ENCODE measurements around the gene DOCK3. TPM values are rescaled to one million over a fixed set of nuclear protein-coding genes. Genes with fewer than 3 reads are reported as not detected.
A peak's percentile ranks its signal among the peaks of the same experiment; 100 is the strongest.
"Not testable (repeated sequence)": the region's sequence is repeated elsewhere in the genome, so short reads cannot be mapped to it uniquely, and the experiment has no call there.

Gene DOCK3
- total RNA-seq, 2 experiments from 2014 or later, result 1.00 to 1.1 TPM

DNA sequence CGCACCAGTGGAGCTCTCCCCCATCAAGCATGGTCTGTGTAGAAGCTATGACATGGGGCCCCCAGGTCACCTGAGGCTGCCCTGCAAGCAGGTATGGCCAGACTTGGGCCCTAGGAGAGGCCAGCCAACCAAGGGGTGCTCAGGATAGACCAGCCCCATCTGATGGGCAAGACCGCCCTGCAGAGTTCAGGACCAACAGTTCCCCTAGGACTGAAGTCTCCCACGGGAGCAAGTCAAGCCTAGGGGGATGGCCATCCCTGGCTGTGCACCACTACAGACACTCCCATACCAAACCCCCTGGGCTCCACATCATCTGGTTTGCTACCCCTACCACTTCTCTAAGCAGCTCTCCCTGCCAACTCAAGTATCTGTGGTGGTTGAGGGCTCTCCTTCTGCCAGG is 568.2 kb downstream of the DOCK3 start:
- Mint-ChIP-seq H3K9me3 (peaks cover 4% of the 10 kb centered on the region), H3K36me3 (ENCODE audit: low read depth) (no peaks in the 10 kb centered on the region), H3K4me1 (no peaks in the 10 kb centered on the region), H3K4me3 (no peak overlapping the region), H3K27me3 (no peaks in the 10 kb centered on the region), H3K27ac (no peak overlapping the region)
- CTCF ChIA-PET, result no interaction called here
- POLR2A ChIA-PET, result no interaction called here
- DNase-seq, result no peak

DNA sequence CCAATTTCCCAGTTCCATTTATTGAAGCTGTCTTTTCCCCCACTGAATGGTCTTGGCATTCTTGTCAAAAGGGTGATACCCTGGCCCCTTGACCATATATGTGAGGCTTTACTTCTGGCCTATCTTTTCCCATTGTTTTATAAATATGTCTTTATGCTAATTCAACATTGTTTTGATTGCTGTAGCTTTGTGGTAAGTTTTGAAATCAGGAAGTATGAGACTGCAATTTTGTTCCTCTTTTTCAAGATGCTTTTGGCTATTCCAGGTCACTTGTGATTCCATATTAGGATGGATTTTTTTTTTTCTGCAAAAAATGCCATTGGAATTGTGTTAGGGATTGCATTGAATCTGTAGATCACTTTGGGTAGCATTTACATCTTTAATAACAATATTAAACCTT is 569.2 kb downstream of the DOCK3 start:
- Mint-ChIP-seq H3K36me3 (ENCODE audit: low read depth) (no peaks in the 10 kb centered on the region), H3K27me3 (no peaks in the 10 kb centered on the region), H3K9me3 (peaks cover 4% of the 10 kb centered on the region), H3K4me1 (no peaks in the 10 kb centered on the region), H3K27ac (no peak overlapping the region), H3K4me3 (no peak overlapping the region)
- no peak for DNase-seq
- ChIA-PET CTCF (no interaction called here), POLR2A (no interaction called here)

DNA sequence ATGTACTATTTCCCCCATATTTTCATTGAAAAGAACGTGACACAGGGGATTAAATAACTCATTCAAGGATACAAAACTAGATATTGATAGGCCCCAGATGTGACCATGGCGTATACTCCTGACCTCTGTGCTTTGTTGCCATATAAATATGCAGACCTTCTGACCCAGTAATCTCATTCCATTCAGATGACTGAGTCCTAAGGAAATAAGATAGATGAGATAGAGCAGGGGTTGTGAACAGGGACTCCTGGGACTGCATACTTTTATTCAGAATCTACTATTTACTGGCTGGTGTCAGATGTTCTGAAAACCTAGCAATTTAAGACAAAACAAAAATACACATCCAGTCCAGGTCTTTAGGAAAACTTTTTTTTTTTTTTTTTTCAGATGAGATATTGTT is 571.1 kb downstream of the DOCK3 start:
- H3K36me3 Mint-ChIP-seq (ENCODE audit: low read depth), result no peaks in the 10 kb centered on the region
- POLR2A ChIA-PET, result no interaction called here
- peaks cover 7% of the 10 kb centered on the region for H3K9me3 Mint-ChIP-seq
- H3K4me3 Mint-ChIP-seq, result no peak overlapping the region
- no peaks in the 10 kb centered on the region for H3K4me1 Mint-ChIP-seq
- no peaks in the 10 kb centered on the region for H3K27me3 Mint-ChIP-seq
- no peak for DNase-seq
- CTCF ChIA-PET, result interaction anchor here (0.8 to 1.4 kb wide), 3 partner anchors 12 to 33 kb away, joined by 3 read pairs; no protein-coding TSS in a partner anchor
- H3K27ac Mint-ChIP-seq, result no peak overlapping the region

DNA sequence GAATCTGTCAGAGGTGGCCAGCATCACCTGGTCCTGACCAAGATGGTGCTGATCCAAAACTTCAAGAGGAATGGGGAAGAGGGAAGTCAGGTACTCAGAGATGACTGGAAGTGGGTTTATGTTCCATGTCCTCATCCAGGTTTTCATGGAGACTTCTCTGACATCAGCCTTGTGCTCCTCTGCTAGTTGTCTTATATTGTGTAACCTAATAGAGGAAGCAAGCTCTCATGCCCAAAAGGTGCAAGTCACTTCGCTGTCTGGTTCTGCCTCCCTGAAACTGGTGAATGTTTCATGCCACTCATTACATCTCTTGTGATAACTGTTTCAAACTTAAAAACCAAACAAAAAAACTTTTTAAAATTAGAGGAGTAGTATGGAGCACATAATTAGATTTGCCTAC is 583.1 kb downstream of the DOCK3 start:
- Mint-ChIP-seq H3K4me3 (no peak overlapping the region), H3K4me1 (no peaks in the 10 kb centered on the region), H3K27ac (no peak overlapping the region), H3K36me3 (ENCODE audit: low read depth) (no peaks in the 10 kb centered on the region), H3K9me3 (no peaks in the 10 kb centered on the region), H3K27me3 (peaks cover 2% of the 10 kb centered on the region)
- DNase-seq, result no peak
- ChIA-PET CTCF (no interaction called here), POLR2A (no interaction called here)

DNA sequence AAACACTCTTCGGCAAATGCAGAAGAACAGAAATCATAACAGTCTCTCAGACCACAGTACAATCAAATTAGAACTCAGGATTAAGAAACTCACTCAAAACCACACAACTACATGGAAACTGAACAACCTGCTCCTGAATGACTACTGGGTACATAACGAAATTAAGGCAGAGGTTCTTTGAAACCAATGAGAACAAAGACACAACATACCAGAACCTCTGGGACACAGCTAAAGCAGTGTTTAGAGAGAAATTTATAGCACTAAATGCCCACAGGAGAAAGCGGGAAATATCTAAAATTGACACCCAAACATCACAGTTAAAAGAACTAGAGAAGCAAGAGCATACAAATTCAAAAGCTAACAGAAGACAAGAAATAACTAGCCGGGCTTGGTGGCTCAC is 589.4 kb downstream of the DOCK3 start:
- H3K4me3 Mint-ChIP-seq; H3K9me3 Mint-ChIP-seq; H3K4me1 Mint-ChIP-seq; H3K27ac Mint-ChIP-seq; H3K36me3 Mint-ChIP-seq (ENCODE audit: low read depth); H3K27me3 Mint-ChIP-seq; DNase-seq; POLR2A ChIA-PET; CTCF ChIA-PET: not testable (repeated sequence)

DNA sequence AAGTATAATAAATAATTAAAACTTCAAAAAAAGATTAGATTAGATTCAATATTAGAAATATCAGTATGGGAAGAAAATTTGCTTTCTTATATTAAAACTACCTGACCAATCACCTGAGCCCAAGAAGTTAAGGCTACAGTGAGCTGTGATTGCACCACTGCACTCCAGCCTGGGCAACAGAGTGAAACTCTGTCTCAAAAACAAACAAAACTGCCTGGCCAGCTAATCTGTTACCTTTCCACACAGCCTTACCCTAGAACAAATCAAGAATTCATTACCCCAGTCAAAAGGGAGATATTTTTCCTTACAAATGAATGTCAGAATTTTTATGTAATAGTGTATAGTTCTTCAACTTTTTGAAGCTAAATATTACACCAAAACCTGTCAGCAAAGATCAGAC is 593.4 kb downstream of the DOCK3 start:
- peaks cover 10% of the 10 kb centered on the region for H3K4me1 Mint-ChIP-seq
- DNase-seq, result no peak
- CTCF ChIA-PET, result interaction anchor here (1.1 to 1.8 kb wide), 2 partner anchors 10 to 15 kb away, joined by 3 to 4 read pairs; no protein-coding TSS in a partner anchor

DNA sequence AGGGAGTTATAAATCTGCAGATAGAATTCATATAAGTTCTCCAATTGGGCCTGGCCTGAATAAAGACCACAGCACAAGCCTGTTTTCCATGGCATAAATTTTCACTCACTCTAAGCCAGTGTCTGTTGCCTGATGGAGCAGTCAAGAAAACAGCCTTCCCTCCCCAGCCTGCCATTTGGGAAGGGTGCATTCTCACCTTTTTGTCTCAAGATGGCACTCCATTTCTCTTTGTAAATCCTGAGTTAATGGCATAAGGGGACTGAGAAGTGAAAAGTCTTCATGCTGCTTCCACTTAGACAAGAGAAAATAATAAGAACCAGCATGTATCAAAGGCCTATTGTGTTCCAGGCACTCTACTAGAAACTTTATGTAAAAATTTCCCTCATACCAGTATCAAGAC is 594.7 kb downstream of the DOCK3 start:
- H3K27me3 Mint-ChIP-seq, result no peaks in the 10 kb centered on the region

More for the DNA sequence above, 593.4 kb downstream of the DOCK3 start:
- Mint-ChIP-seq H3K36me3 (ENCODE audit: low read depth) (no peaks in the 10 kb centered on the region), H3K4me3 (no peak overlapping the region), H3K27ac (no peak overlapping the region), H3K27me3 (no peaks in the 10 kb centered on the region), H3K9me3 (peaks cover 4% of the 10 kb centered on the region)
- POLR2A ChIA-PET, result no interaction called here

DNA sequence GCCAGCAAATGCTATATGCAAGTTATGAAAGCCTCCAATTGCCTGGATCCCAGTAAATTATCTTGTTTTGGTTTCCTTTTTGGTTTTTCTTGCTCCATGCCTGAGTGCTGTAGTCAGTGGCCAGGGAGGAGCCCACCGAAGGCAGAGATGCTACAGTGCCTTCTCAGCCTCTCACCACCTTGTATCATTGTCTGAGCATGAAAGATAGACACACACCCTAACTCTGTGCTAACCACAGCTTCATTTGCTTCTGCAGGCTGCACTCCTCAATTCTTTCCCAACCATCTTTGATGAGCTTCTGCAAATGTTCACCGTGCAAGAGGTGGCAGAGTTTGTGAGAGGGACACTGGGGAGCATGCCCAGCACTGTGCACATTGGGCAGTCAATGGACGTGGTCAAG is 595.8 kb downstream of the DOCK3 start:
- POLR2A ChIA-PET, result no interaction called here
- CTCF ChIA-PET, result no interaction called here
- no peaks in the 10 kb centered on the region for H3K27me3 Mint-ChIP-seq

More for the DNA sequence above, 594.7 kb downstream of the DOCK3 start:
- Mint-ChIP-seq H3K9me3 (peaks cover 4% of the 10 kb centered on the region), H3K36me3 (ENCODE audit: low read depth) (no peaks in the 10 kb centered on the region), H3K4me1 (peaks cover 10% of the 10 kb centered on the region), H3K27ac (no peak overlapping the region), H3K4me3 (no peak overlapping the region)
- DNase-seq, result no peak
- ChIA-PET CTCF (no interaction called here), POLR2A (no interaction called here)

DNA sequence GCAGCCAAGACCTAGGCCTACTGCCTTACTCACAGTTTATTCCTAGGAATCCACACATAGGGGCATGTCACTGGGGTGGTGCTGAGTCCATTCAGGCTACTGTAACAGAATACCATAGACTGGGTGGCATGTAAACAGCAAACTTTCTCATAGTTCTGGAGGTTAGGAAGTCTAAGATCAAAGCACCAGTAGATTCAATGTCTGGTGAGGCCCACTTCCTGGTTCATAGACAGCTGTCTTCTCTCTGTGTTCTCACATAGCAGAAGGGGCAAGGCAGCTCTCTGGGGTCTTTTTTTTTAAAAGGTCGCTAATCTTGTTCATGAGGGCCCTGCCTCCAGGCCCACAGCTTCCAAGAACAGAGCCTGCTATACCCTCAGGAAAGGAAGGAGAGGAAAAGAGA is 596.4 kb downstream of the DOCK3 start:
- Mint-ChIP-seq H3K36me3 (ENCODE audit: low read depth) (no peaks in the 10 kb centered on the region), H3K27ac (peak overlapping the region; percentile 85), H3K4me3 (no peak overlapping the region), H3K27me3 (no peaks in the 10 kb centered on the region), H3K9me3 (peaks cover 2% of the 10 kb centered on the region), H3K4me1 (peaks cover 10% of the 10 kb centered on the region)
- ChIA-PET CTCF (no interaction called here), POLR2A (no interaction called here)
- DNase-seq, result no peak

More for the DNA sequence above, 595.8 kb downstream of the DOCK3 start:
- Mint-ChIP-seq H3K27ac (peak overlapping the region; percentile 85), H3K4me1 (peaks cover 10% of the 10 kb centered on the region), H3K4me3 (no peak overlapping the region), H3K36me3 (ENCODE audit: low read depth) (no peaks in the 10 kb centered on the region), H3K9me3 (peaks cover 2% of the 10 kb centered on the region)
- no peak for DNase-seq

DNA sequence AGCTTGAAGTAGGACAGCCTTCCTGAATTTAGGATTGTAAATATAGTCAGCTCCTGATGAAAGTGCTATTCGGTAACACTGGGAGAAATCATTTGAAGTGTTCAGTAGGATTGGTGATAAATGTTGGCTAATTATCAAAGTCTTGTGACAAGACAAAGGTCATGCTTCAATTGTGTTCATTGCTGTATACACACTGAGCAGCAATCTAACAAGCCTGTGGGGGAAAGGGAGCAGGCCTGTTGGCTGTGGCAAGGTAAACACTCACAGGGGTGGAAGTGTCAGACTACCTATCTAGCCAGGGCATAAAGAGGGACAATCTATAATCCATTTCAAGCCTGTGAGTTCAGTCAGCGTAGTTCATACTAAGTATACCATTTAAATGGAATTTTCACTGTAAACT is 599.3 kb downstream of the DOCK3 start:
- no peaks in the 10 kb centered on the region for H3K36me3 Mint-ChIP-seq (ENCODE audit: low read depth)
- H3K4me1 Mint-ChIP-seq, result peaks cover 10% of the 10 kb centered on the region
- CTCF ChIA-PET, result interaction anchor here (0.7 kb wide), 1 partner anchor 45 kb away, joined by 3 read pairs; no protein-coding TSS in a partner anchor
- H3K27ac Mint-ChIP-seq, result no peak overlapping the region
- DNase-seq, result no peak
- POLR2A ChIA-PET, result no interaction called here
- no peaks in the 10 kb centered on the region for H3K27me3 Mint-ChIP-seq
- no peak overlapping the region for H3K4me3 Mint-ChIP-seq
- H3K9me3 Mint-ChIP-seq, result no peaks in the 10 kb centered on the region

DNA sequence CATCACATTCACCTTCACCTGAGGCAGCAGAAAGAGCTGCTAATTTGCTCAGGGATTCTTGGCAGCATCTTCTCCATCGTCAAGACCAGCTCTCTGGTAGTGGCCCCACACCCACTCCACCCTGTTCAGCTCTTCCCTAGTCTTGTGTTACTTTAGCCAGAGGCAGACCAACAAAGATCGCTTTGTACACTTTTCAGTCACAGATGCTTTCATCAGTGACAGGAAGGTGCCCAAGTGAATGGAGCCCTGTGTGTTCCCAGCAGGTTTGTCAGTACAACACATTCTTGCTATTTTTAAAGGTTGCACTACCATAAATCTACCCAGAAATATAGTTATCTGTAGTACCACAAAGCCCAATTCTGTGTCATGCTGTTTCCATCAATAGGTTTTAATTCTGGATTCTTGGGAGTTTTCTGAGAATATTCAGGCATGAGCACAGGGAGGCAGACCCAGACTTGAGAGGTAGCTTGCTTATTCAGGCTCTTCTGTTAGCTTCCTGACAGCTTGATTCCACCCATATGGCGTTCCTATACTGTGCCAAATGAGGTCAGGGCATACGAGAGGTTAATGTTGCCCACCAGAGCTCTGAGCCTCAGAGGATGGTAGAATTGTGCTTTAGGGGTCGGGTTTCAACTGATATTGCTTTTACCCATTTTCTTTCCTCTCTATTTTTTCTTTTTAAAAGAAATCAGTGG is 600.5 kb downstream of the DOCK3 start:
- CTCF ChIA-PET, result interaction anchor here (1.3 kb wide), 1 partner anchor 16 kb away, joined by 3 read pairs; no protein-coding TSS in a partner anchor

DNA sequence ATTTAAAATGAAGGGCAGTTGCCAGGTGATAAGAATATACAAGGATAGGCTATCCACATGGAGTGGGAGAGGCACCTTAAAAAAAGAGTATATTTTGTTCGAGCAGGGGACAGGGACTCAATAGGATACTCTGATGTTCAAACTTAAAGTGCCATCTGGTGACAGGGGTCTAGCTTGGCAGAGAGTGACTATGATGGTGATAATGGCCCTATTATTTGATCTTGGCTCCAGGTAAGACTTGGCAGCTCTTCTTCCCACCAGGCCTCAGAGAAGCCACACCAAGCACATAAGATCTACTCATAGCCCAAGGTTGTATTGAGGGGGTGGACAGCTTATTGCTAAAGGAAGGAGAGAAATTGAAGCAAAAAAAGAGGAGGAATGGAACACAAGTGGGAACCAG is 601.3 kb downstream of the DOCK3 start:
- no peaks in the 10 kb centered on the region for H3K27me3 Mint-ChIP-seq
- H3K36me3 Mint-ChIP-seq (ENCODE audit: low read depth), result no peaks in the 10 kb centered on the region
- no peak overlapping the region for H3K4me3 Mint-ChIP-seq
- DNase-seq, result no peak
- H3K4me1 Mint-ChIP-seq, result peaks cover 3% of the 10 kb centered on the region
- ChIA-PET POLR2A (no interaction called here), CTCF (interaction anchor here (1.3 kb wide), 1 partner anchor 15 kb away, joined by 3 read pairs; no protein-coding TSS in a partner anchor)
- no peaks in the 10 kb centered on the region for H3K9me3 Mint-ChIP-seq
- no peak overlapping the region for H3K27ac Mint-ChIP-seq

More for the DNA sequence above, 600.5 kb downstream of the DOCK3 start:
- Mint-ChIP-seq H3K36me3 (ENCODE audit: low read depth) (no peaks in the 10 kb centered on the region), H3K27me3 (no peaks in the 10 kb centered on the region), H3K4me3 (no peak overlapping the region), H3K4me1 (peaks cover 10% of the 10 kb centered on the region), H3K9me3 (no peaks in the 10 kb centered on the region), H3K27ac (no peak overlapping the region)
- no peak for DNase-seq
- POLR2A ChIA-PET, result no interaction called here

DNA sequence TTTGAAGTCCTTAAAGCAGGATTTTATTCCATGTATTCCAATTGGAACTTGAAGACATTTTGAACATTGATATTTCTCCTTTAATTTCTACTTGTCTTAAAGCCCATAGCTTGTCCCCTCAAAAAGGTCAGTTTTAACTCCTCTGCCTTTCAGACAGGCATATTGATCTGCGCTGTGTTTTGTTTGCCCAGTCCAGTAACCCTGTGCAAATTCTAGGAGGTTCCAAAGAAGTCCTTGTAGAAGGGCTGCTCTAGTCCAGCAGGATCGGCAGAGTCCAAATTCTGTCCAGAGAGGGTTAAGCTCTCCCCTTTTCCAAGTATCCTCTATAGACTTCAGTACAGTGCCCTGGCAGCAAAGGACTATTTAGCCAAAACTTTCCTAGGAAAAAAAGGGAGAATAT is 604.7 kb downstream of the DOCK3 start:
- H3K36me3 Mint-ChIP-seq (ENCODE audit: low read depth), result no peaks in the 10 kb centered on the region
- peaks cover 2% of the 10 kb centered on the region for H3K9me3 Mint-ChIP-seq
- H3K27me3 Mint-ChIP-seq, result peaks cover 2% of the 10 kb centered on the region
- POLR2A ChIA-PET, result no interaction called here
- no peak overlapping the region for H3K4me3 Mint-ChIP-seq
- no peak for DNase-seq
- H3K4me1 Mint-ChIP-seq, result no peaks in the 10 kb centered on the region
- H3K27ac Mint-ChIP-seq, result no peak overlapping the region
- CTCF ChIA-PET, result no interaction called here

DNA sequence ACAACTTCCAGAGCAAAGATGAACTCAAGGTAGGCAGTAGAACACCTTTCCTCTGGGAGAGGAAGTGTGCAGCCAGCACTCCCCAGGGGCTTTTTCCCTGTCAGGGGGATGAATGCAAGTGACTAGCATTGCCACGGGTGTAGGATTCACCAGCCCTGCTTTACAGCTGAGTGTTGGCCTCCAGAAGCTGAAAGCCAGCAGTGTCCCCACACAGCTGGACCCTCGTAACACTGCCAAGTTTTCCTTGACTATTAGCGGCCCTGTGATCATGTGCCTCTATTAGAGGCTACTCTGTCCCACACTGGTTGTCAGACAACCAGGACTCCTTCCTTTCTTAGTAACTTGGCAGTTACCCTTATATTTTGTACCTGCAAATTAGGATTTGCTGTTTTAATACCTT is 605.4 kb downstream of the DOCK3 start:
- POLR2A ChIA-PET, result no interaction called here
- H3K4me1 Mint-ChIP-seq, result no peaks in the 10 kb centered on the region
- no peak overlapping the region for H3K4me3 Mint-ChIP-seq
- DNase-seq, result no peak
- CTCF ChIA-PET, result no interaction called here
- peaks cover 2% of the 10 kb centered on the region for H3K27me3 Mint-ChIP-seq
- H3K9me3 Mint-ChIP-seq, result peaks cover 4% of the 10 kb centered on the region
- no peak overlapping the region for H3K27ac Mint-ChIP-seq
- H3K36me3 Mint-ChIP-seq (ENCODE audit: low read depth), result no peaks in the 10 kb centered on the region
